Lower lobe of right lung (tissue), 2 donors: ENCODE data around the gene EMC9. TPM values are rescaled to one million over a fixed set of nuclear protein-coding genes. Genes with fewer than 3 reads are reported as not detected.
A peak's percentile ranks its signal among the peaks of the same experiment; 100 is the strongest.

Experiments used
- ATAC-seq, 2 donors: fragments of 200-7000 bp; cut with Tn5 transposase; one replicate each; pipeline ENCODE4 v1.9.1; 2020 to 2022; ENCODE audit warnings: mild to moderate bottlenecking in 2 of 2, moderate library complexity in 2 of 2
- DNase-seq: peaks from one replicate; pipeline ENCODE4 v3.0.0-alpha.2; 2020
- H3K27ac ChIP-seq: fragments of 200-600 bp; one replicate; pipeline ENCODE4 v1.8.0; 2022
- H3K27me3 ChIP-seq: fragments of 200-600 bp; one replicate; pipeline ENCODE4 v1.8.0; 2022; ENCODE audit warnings: low read depth
- H3K36me3 ChIP-seq: fragments of 200-600 bp; one replicate; pipeline ENCODE4 v1.8.0; 2022; ENCODE audit warnings: mild to moderate bottlenecking
- H3K4me1 ChIP-seq: fragments of 200-600 bp; one replicate; pipeline ENCODE4 v1.8.0; 2022
- H3K4me3 ChIP-seq: fragments of 200-600 bp; one replicate; pipeline ENCODE4 v1.8.0; 2022; ENCODE audit warnings: mild to moderate bottlenecking
- H3K9me3 ChIP-seq: fragments of 200-600 bp; one replicate; pipeline ENCODE4 v1.8.0; 2022
- CTCF ChIP-seq: fragments of 200-600 bp; IDR thresholded peaks from one replicate; pipeline ENCODE4 v1.8.0; 2022; ENCODE audit warnings: antibody characterized with exemption, mild to moderate bottlenecking
- intact Hi-C: fragments of 100-400 bp; cut with DNase I; formaldehyde crosslinking; loops from one replicate; pipeline ENCODE4 v1.11.0; 2022
- long read RNA-seq: library from polyadenylated mRNA; unstranded; transcript quantifications from one replicate; pipeline ENCODE4 v2.0.0, GENCODE V29; 2021
- total RNA-seq: library from RNA; stranded (reverse); fragmentation: NEBNext Ultra II Directional; extraction: Animal tissue kit (Norgen Biotek cat#: 25700); gene quantifications from one replicate; pipeline ENCODE4 v1.2.1, GENCODE V29; 2021
- donor health status: DM: no; HTN: yes; CAD: no; lungs with severe emphysema.

EMC9 gene
- total RNA-seq, result 9.3 TPM
- long read RNA-seq, partial matches to known transcripts, result 1 of 11 reads
- long read RNA-seq, other reads (novel, unspliced or antisense), result 4 of 11 reads

- H3K9me3 ChIP-seq, result no peaks in the 10 kb centered on the region
- peak within 1 kb of the TSS; percentile 85 for H3K27ac ChIP-seq
- peaks cover 49% of the 10 kb centered on the region for H3K36me3 ChIP-seq
- ATAC-seq (peak; percentile 96 to 97), DNase-seq (peak; percentile 100)
- peak; percentile 54 for TF ChIP-seq CTCF
- no peaks in the 10 kb centered on the region for H3K27me3 ChIP-seq
- H3K4me3 ChIP-seq, result peak within 1 kb of the TSS; percentile 90
- peaks cover 59% of the 10 kb centered on the region for H3K4me1 ChIP-seq
- intact Hi-C loops, result no loop called here
Observed at GRCh38 chr14:24141097-24141880, at the start of gene EMC9. Gene EMC9, minus strand, starts transcription at chr14:24141591. Its CDS starts 287 bp downstream, at chr14:24141304.

GRCh38 chr14:24190416-24190815 lies 49.0 kb upstream of the EMC9 start:
- DNase-seq, result no peak
- H3K4me3 ChIP-seq, result no peak overlapping the region
- intact Hi-C loops, result no loop called here
- H3K4me1 ChIP-seq, result peaks cover 30% of the 10 kb centered on the region
- H3K9me3 ChIP-seq, result no peaks in the 10 kb centered on the region
- peaks cover 48% of the 10 kb centered on the region for H3K36me3 ChIP-seq
- no peak for TF ChIP-seq CTCF
- no peaks in the 10 kb centered on the region for H3K27me3 ChIP-seq
- ATAC-seq, result no peak
- H3K27ac ChIP-seq, result no peak overlapping the region

GRCh38 chr14:24189460-24189859 lies 48.1 kb upstream of the EMC9 start:
- Histone ChIP-seq H3K27ac (no peak overlapping the region), H3K9me3 (no peaks in the 10 kb centered on the region), H3K27me3 (no peaks in the 10 kb centered on the region), H3K36me3 (peaks cover 57% of the 10 kb centered on the region), H3K4me1 (peaks cover 25% of the 10 kb centered on the region), H3K4me3 (no peak overlapping the region)
- intact Hi-C loops, result no loop called here
- DNase-seq (no peak), ATAC-seq (no peak)
- no peak for TF ChIP-seq CTCF

GRCh38 chr14:24189059-24189375 lies 47.6 kb upstream of the EMC9 start:
- no peak for DNase-seq
- H3K4me1 ChIP-seq, result peaks cover 21% of the 10 kb centered on the region
- no peaks in the 10 kb centered on the region for H3K9me3 ChIP-seq
- H3K36me3 ChIP-seq, result peaks cover 62% of the 10 kb centered on the region
- H3K4me3 ChIP-seq, result peak overlapping the region; percentile 80
- intact Hi-C loops, result no loop called here
- no peak for TF ChIP-seq CTCF
- H3K27ac ChIP-seq, result peak overlapping the region; percentile 70
- no peaks in the 10 kb centered on the region for H3K27me3 ChIP-seq
- ATAC-seq, result no peak

- TF ChIP-seq CTCF, result no peak
- ATAC-seq (peak; percentile 97), DNase-seq (peak; percentile 94)
- Histone ChIP-seq H3K27me3 (no peaks in the 10 kb centered on the region), H3K27ac (peak within 1 kb of the TSS; percentile 70), H3K4me1 (peaks cover 20% of the 10 kb centered on the region), H3K36me3 (peaks cover 68% of the 10 kb centered on the region), H3K4me3 (peak within 1 kb of the TSS; percentile 80), H3K9me3 (no peaks in the 10 kb centered on the region)
- intact Hi-C loops, result no loop called here
Observed at GRCh38 chr14:24188251-24189058, 47.1 kb upstream of the EMC9 start, which contains the start of gene IPO4. Gene IPO4, minus strand, starts transcription at chr14:24188816. Its CDS starts 29 bp downstream, at chr14:24188787.
